Measurements from ENCODE around the gene FBXO21.
A peak's percentile ranks its signal among the peaks of the same experiment; 100 is the strongest.

GRCh38 chr12:117100251-117100650 lies 90.0 kb downstream of the FBXO21 start:
- TF ChIP-seq CTCF (conservative IDR thresholded peaks at IDR 0.05 in 1 of 2, IDR thresholded peaks at IDR 0.05 in 1 of 2; ENCODE audit: low read depth in 1 of 2, low read length in 2 of 2) (peak; percentile 35 to 41), EZH2 (IDR thresholded peaks at IDR 0.05; ENCODE audit: low read length, missing control alignments) (no peak)
